A673 (cell line): Measurements from ENCODE around the gene MDN1. TPM values are rescaled to one million over a fixed set of nuclear protein-coding genes. Genes with fewer than 3 reads are reported as not detected.

Experiments
- BruUV-seq: library from RNA; stranded (reverse); fragments of 400-500 nt; replicated peaks from 2 replicates; lab custom pipeline; 2021; lab: Mats Ljungman, UMichigan
- CTCF ChIA-PET: fragments of 300-600 bp; sonication (Branson Sonifier 250); formaldehyde crosslinking; loops from one replicate; lab custom pipeline; 2022; ENCODE audit warnings: antibody characterized with exemption; lab: Charles Lee
- POLR2A ChIA-PET: fragments of 300-600 bp; sonication (Branson Sonifier 250); formaldehyde crosslinking; loops from one replicate; lab custom pipeline; 2022; ENCODE audit warnings: antibody characterized with exemption; ENCODE audit not compliant: low non-redundant PET; lab: Charles Lee
- DNase-seq: peaks from one replicate; pipeline ENCODE4 v3.0.0-alpha.2; 2015; ENCODE audit warnings: low spot score
- H3K27ac ChIP-seq: fragments of 200-600 bp; sonication (generic); 2 replicates; pipeline ENCODE4 v1.5.1; 2016; ENCODE audit warnings: mixed run types, low read depth, mild to moderate bottlenecking, mixed read lengths, antibody characterized with exemption, low read length; ENCODE audit not compliant: poor library complexity, severe bottlenecking
- H3K27me3 ChIP-seq: fragments of 200-600 bp; sonication (generic); replicated peaks from 2 replicates; pipeline ENCODE4 v1.6.1; 2017; ENCODE audit warnings: mixed run types, low read depth, mild to moderate bottlenecking, mixed read lengths, antibody characterized with exemption, low read length; ENCODE audit not compliant: insufficient read depth, poor library complexity
- H3K36me3 ChIP-seq: fragments of 200-600 bp; sonication (generic); 2 replicates; pipeline ENCODE4 v1.6.1; 2016; ENCODE audit warnings: mixed run types, mild to moderate bottlenecking, mixed read lengths, antibody characterized with exemption, low read length; ENCODE audit not compliant: insufficient read depth, poor library complexity, severe bottlenecking
- H3K4me1 ChIP-seq: fragments of 200-600 bp; sonication (generic); 2 replicates; pipeline ENCODE4 v1.6.1; 2017; ENCODE audit warnings: mixed run types, mild to moderate bottlenecking, mixed read lengths, antibody characterized with exemption, low read length; ENCODE audit not compliant: insufficient read depth, poor library complexity, severe bottlenecking
- H3K4me3 ChIP-seq: fragments of 200-600 bp; sonication (generic); 2 replicates; pipeline ENCODE4 v1.5.1; 2016; ENCODE audit warnings: low read depth, mixed run types, mild to moderate bottlenecking, mixed read lengths, low read length; ENCODE audit not compliant: poor library complexity, severe bottlenecking
- H3K9me3 ChIP-seq: fragments of 200-600 bp; sonication (generic); 2 replicates; pipeline ENCODE4 v1.6.1; 2016; ENCODE audit warnings: mixed run types, low read depth, mild to moderate bottlenecking, mixed read lengths, antibody characterized with exemption, low read length; ENCODE audit not compliant: poor library complexity, severe bottlenecking
- EZH2 ChIP-seq: fragments of 200-600 bp; sonication (generic); IDR thresholded peaks from 2 replicates; pipeline ENCODE4 v1.6.1; 2017; ENCODE audit warnings: borderline replicate concordance, low read depth, mild to moderate bottlenecking, mixed read lengths, antibody characterized with exemption, low read length; ENCODE audit not compliant: poor library complexity, severe bottlenecking
- intact Hi-C: fragments of 100-400 bp; cut with micrococcal nuclease; formaldehyde crosslinking; loops from one replicate; pipeline ENCODE4 v1.10.0; 2022; ENCODE audit not compliant: unreplicated experiment
- total RNA-seq: library from RNA; stranded (reverse); gene quantifications from 2 replicates; pipeline ENCODE4 v1.2.3, GENCODE V29; 2021
- TF ChIP-seq, protein P1 (sequence below): fragments of 300-800, 200-600 bp; sonication (generic); conservative IDR thresholded peaks from 2 replicates; pipeline ENCODE4 v1.5.1; 2017; ENCODE audit warnings: low read depth, mild to moderate bottlenecking, antibody characterized with exemption, low read length, moderate library complexity, mixed read lengths

Gene MDN1
- total RNA-seq, 1 experiment from 2014 or later, result 64.4 TPM

DNA sequence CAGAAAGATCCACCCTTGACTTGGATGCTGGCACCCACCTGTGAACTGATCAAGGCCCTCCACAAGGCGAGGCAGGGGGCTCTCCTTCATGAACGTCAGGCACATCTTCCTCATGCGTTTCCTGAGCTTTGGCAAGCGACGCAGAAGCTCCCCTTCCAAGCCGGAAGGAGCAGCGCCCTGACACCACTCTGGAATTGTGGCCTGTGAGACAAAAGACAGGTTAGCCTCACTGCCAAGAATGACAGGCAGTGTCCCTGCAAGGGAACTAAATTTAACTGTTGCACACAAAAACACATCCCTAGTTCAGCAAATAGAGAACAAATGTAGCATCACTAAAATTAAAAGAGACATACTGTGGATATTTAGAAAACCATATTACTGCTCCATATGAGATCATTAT is 139.0 kb downstream of the MDN1 start:
- H3K27me3 ChIP-seq, result no peaks in the 10 kb centered on the region
- no TSS peak for BruUV-seq
- no peaks in the 10 kb centered on the region for H3K9me3 ChIP-seq
- TF ChIP-seq EZH2, result no peak
- TF ChIP-seq, protein P1, sequence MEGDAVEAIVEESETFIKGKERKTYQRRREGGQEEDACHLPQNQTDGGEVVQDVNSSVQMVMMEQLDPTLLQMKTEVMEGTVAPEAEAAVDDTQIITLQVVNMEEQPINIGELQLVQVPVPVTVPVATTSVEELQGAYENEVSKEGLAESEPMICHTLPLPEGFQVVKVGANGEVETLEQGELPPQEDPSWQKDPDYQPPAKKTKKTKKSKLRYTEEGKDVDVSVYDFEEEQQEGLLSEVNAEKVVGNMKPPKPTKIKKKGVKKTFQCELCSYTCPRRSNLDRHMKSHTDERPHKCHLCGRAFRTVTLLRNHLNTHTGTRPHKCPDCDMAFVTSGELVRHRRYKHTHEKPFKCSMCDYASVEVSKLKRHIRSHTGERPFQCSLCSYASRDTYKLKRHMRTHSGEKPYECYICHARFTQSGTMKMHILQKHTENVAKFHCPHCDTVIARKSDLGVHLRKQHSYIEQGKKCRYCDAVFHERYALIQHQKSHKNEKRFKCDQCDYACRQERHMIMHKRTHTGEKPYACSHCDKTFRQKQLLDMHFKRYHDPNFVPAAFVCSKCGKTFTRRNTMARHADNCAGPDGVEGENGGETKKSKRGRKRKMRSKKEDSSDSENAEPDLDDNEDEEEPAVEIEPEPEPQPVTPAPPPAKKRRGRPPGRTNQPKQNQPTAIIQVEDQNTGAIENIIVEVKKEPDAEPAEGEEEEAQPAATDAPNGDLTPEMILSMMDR, result no peak
- no peak for DNase-seq
- no peaks in the 10 kb centered on the region for H3K4me1 ChIP-seq
- intact Hi-C loops, result no loop called here
- peaks cover 90% of the 10 kb centered on the region for H3K36me3 ChIP-seq
- no peak overlapping the region for H3K4me3 ChIP-seq
- POLR2A ChIA-PET, result no interaction called here
- H3K27ac ChIP-seq, result no peak overlapping the region
- CTCF ChIA-PET, result no interaction called here

DNA sequence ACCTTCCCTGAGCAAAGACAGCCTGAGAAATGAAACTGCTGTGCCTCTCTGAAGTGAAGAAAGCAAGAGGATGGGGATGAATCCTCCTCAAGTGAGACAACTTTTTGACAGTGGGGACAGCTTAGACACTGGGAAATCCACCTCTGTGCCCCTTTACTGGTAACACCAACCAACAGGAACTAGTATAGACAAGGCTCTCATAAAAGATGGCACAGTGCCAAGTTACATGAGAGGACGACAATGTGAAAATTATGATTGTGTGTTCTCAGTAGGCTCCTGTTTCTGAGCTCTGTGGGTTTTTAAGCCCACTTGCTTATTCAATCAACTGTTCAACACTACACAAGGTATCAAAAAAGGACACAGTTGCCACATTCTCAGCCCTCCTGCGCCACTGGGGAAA is 139.4 kb downstream of the MDN1 start:
- H3K4me3 ChIP-seq, result no peak overlapping the region
- peaks cover 90% of the 10 kb centered on the region for H3K36me3 ChIP-seq
- BruUV-seq, result no TSS peak
- CTCF ChIA-PET, result no interaction called here
- TF ChIP-seq EZH2, result no peak
- TF ChIP-seq, protein P1, result no peak
- intact Hi-C loops, result no loop called here
- H3K27ac ChIP-seq, result no peak overlapping the region
- DNase-seq, result no peak
- POLR2A ChIA-PET, result no interaction called here
- no peaks in the 10 kb centered on the region for H3K4me1 ChIP-seq
- no peaks in the 10 kb centered on the region for H3K9me3 ChIP-seq
- H3K27me3 ChIP-seq, result no peaks in the 10 kb centered on the region

- ChIA-PET CTCF (no interaction called here), POLR2A (no interaction called here)
- TF ChIP-seq, protein P1, result no peak
- TF ChIP-seq EZH2, result no peak
- H3K36me3 ChIP-seq, result peaks cover 90% of the 10 kb centered on the region
- no peak overlapping the region for H3K27ac ChIP-seq
- H3K4me3 ChIP-seq, result no peak overlapping the region
- H3K9me3 ChIP-seq, result no peaks in the 10 kb centered on the region
- no peak for DNase-seq
- intact Hi-C loops, result no loop called here
- no TSS peak for BruUV-seq
- H3K4me1 ChIP-seq, result no peaks in the 10 kb centered on the region
- no peaks in the 10 kb centered on the region for H3K27me3 ChIP-seq
Observed at GRCh38 chr6:89679215-89680120, 140.1 kb downstream of the MDN1 start.
